Sigmoid colon (tissue), 4 donors: ENCODE results near the gene NIM1K.

Experiments
- POLR2A ChIP-seq, 2 donors: fragments of 450-650 bp; IDR thresholded peaks; one replicate each; pipeline ENCODE4 v1.6.1; 2016; ENCODE audit warnings: antibody characterized with exemption in 2 of 2, mild to moderate bottlenecking in 2 of 2, moderate library complexity in 2 of 2
- POLR2AphosphoS5 ChIP-seq, 4 donors: sonication (generic); formaldehyde crosslinking; IDR thresholded peaks; one replicate each; pipeline ENCODE4 v1.6.1; 2017; ENCODE audit warnings: antibody characterized with exemption in 4 of 4
- TF ChIP-seq, protein P1 (sequence below), 4 experiments: fragments of 450-650 bp in 3 of 4; fragments of 200-600 bp in 1 of 4; IDR thresholded peaks; one replicate each; pipeline ENCODE4 v1.5.1; 2016 to 2019; ENCODE audit warnings: antibody characterized with exemption in 4 of 4, mild to moderate bottlenecking in 3 of 4, moderate library complexity in 2 of 4

DNA sequence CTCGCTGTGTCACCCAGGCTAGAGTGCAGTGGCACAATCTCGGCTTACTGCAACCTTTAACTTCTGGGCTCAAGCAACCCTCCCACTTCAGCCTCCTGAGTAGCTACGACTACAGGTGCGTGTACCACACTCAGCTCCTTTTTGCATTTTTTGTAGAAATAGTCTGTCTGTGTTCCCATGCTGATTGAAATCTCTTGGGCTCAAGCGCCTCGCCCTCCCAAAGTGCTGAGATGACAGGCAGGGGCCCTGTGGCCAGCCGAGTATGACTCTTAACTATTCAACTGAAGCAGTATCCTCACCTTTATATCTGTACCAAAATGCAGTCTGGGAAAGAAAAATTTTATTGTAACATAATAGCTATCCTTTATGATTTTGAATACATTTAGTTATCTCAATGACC is 12.2 kb upstream of the NIM1K start:
- no peak for TF ChIP-seq POLR2A (IDR thresholded peaks at IDR 0.05)
- TF ChIP-seq, protein P1, sequence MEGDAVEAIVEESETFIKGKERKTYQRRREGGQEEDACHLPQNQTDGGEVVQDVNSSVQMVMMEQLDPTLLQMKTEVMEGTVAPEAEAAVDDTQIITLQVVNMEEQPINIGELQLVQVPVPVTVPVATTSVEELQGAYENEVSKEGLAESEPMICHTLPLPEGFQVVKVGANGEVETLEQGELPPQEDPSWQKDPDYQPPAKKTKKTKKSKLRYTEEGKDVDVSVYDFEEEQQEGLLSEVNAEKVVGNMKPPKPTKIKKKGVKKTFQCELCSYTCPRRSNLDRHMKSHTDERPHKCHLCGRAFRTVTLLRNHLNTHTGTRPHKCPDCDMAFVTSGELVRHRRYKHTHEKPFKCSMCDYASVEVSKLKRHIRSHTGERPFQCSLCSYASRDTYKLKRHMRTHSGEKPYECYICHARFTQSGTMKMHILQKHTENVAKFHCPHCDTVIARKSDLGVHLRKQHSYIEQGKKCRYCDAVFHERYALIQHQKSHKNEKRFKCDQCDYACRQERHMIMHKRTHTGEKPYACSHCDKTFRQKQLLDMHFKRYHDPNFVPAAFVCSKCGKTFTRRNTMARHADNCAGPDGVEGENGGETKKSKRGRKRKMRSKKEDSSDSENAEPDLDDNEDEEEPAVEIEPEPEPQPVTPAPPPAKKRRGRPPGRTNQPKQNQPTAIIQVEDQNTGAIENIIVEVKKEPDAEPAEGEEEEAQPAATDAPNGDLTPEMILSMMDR (IDR thresholded peaks at IDR 0.05): no peak
- TF ChIP-seq POLR2AphosphoS5 (IDR thresholded peaks at IDR 0.05): no peak
